T-helper 2 cell treated with Interferon-gamma antibody and Interleukin-4, amounts not matched to agents 5 μg/mL and 100 μg/mL, for 36 hours (primary cell): ENCODE measurements around the gene PNMT.

ENCODE experiments used
- DNase-seq: peaks from one replicate; pipeline ENCODE4 v3.0.0; 2021; ENCODE audit warnings: low spot score
- H3K27ac Mint-ChIP-seq: one replicate; pipeline ENCODE4 v1.8.0; 2021; ENCODE audit warnings: mild to moderate bottlenecking, mixed read lengths
- H3K27me3 Mint-ChIP-seq: one replicate; pipeline ENCODE4 v1.8.0; 2021; ENCODE audit warnings: low read depth, mixed read lengths
- H3K36me3 Mint-ChIP-seq: one replicate; pipeline ENCODE4 v1.8.0; 2021; ENCODE audit warnings: low read depth, mixed read lengths
- H3K4me1 Mint-ChIP-seq: one replicate; pipeline ENCODE4 v1.8.0; 2021; ENCODE audit warnings: low read depth, mixed read lengths
- H3K4me3 Mint-ChIP-seq: one replicate; pipeline ENCODE4 v1.8.0; 2022; ENCODE audit warnings: mild to moderate bottlenecking, moderate library complexity, mixed read lengths
- H3K9me3 Mint-ChIP-seq: one replicate; pipeline ENCODE4 v1.8.0; 2021; ENCODE audit warnings: mixed read lengths

The PNMT gene

GRCh38 chr17:39674702-39675389, 6.6 kb downstream of the PNMT start:
- peaks cover 13% of the 10 kb centered on the region for H3K36me3 Mint-ChIP-seq
- H3K27ac Mint-ChIP-seq, result no peak overlapping the region
- H3K4me1 Mint-ChIP-seq, result peaks cover 45% of the 10 kb centered on the region
- peaks cover 4% of the 10 kb centered on the region for H3K27me3 Mint-ChIP-seq
- no peak for DNase-seq
- H3K4me3 Mint-ChIP-seq, result no peak overlapping the region
- no peaks in the 10 kb centered on the region for H3K9me3 Mint-ChIP-seq

GRCh38 chr17:39675390-39676082, 7.3 kb downstream of the PNMT start:
- no peak for DNase-seq
- peak overlapping the region; percentile 43 for H3K4me3 Mint-ChIP-seq
- peaks cover 1% of the 10 kb centered on the region for H3K27me3 Mint-ChIP-seq
- peaks cover 13% of the 10 kb centered on the region for H3K36me3 Mint-ChIP-seq
- no peaks in the 10 kb centered on the region for H3K9me3 Mint-ChIP-seq
- peaks cover 47% of the 10 kb centered on the region for H3K4me1 Mint-ChIP-seq
- peak overlapping the region; percentile 79 for H3K27ac Mint-ChIP-seq

DNA sequence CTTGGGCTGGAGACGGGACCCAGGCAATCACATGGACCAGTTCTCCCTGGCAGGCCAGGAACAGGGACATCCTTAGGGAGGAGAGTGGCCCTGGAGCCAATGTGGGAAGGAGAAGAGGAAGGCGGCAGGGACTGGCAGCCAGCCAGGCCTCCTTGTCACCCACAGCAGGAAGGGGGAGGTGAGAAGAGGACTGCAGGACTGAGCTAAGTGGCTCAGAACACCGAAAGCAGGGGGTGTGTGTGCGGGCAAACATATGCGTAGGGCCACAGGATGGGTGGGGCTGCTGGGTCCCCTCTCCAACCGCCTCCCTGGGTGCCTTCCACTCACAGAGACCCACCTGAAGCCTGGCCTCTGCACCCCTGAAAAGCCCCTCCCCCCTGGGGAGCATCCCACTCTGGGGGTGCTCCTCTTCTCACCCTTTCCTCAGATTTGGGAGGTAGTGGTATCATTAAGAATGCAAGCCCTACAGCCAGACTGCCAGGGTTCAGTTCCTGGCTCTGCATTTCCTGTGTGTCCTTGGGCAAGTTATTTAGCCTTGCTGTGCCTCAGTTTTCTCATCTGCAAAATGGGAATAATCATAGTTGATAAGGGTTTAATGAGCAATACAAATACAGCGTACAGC, 8.1 kb downstream of the PNMT start:
- DNase-seq, result peak; percentile 38
- Mint-ChIP-seq H3K27me3 (no peaks in the 10 kb centered on the region), H3K27ac (peak overlapping the region; percentile 79), H3K4me3 (peak overlapping the region; percentile 43), H3K9me3 (no peaks in the 10 kb centered on the region), H3K4me1 (peaks cover 49% of the 10 kb centered on the region), H3K36me3 (peaks cover 13% of the 10 kb centered on the region)

DNA sequence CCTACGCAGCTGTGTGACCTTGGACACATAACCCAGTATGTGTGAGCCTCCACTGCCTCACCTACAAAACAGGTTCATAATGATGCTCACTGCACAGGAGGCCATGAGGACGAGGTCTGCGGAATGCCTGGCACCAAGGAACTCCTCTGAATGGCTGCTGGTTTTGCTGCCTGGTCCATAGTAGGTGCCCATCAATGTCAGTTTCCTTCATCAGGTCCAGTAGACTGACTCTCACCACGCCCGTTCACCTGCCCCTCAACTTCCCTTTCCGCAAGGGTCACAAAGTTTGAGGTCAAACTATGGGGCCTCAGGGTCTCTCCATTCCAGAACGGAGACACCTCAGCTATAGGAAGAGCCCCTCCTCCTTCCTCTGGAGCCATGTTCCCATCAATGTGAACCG, 8.8 kb downstream of the PNMT start:
- no peaks in the 10 kb centered on the region for H3K9me3 Mint-ChIP-seq
- H3K4me3 Mint-ChIP-seq, result no peak overlapping the region
- peaks cover 13% of the 10 kb centered on the region for H3K36me3 Mint-ChIP-seq
- no peaks in the 10 kb centered on the region for H3K27me3 Mint-ChIP-seq
- H3K27ac Mint-ChIP-seq, result peak overlapping the region; percentile 63
- H3K4me1 Mint-ChIP-seq, result peaks cover 46% of the 10 kb centered on the region
- DNase-seq, result no peak

- Mint-ChIP-seq H3K4me3 (no peak overlapping the region), H3K4me1 (peaks cover 46% of the 10 kb centered on the region), H3K9me3 (no peaks in the 10 kb centered on the region), H3K27ac (peak overlapping the region; percentile 63), H3K27me3 (no peaks in the 10 kb centered on the region), H3K36me3 (peaks cover 19% of the 10 kb centered on the region)
- no peak for DNase-seq
Measured at GRCh38 chr17:39677542-39678339, 9.5 kb downstream of the PNMT start.

DNA sequence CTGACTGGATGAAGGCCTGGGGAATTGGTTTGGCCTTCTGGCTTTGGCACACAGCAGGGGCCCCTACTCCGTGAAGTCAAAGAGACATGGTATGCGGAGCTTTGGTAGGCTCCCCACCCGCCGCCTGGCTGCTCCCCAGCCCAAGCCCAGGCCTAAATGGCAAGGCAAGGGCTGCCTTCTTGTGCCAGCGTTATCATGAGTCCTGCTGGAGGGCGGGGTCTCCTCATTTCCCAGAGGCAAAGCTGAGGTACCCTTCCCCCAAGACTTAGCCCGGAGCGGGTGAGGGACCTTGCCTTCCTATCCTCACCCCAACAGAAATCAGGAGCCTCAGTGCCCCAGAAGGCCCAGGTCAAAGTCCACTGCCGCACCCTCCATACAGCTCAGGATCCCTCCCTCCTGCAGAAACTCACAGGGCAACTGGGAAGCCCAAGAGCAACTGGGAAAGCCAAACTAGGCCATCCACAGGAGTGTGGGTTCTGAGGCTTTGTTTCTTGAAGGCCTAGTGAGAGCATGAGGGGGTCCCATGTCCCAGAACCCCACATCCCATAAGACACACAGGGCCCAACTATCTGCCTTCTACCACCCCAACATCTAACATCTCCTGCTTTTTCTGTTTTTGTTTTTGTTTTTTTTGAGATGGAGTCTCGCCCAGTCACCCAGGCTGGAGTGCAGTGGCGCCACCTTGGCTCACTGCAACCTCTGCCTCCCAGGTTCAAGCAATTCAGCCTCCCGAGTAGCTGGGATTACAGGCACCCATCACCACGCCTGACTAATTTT, 10.3 kb downstream of the PNMT start:
- peaks cover 46% of the 10 kb centered on the region for H3K4me1 Mint-ChIP-seq
- H3K27ac Mint-ChIP-seq, result peak overlapping the region; percentile 88

DNA sequence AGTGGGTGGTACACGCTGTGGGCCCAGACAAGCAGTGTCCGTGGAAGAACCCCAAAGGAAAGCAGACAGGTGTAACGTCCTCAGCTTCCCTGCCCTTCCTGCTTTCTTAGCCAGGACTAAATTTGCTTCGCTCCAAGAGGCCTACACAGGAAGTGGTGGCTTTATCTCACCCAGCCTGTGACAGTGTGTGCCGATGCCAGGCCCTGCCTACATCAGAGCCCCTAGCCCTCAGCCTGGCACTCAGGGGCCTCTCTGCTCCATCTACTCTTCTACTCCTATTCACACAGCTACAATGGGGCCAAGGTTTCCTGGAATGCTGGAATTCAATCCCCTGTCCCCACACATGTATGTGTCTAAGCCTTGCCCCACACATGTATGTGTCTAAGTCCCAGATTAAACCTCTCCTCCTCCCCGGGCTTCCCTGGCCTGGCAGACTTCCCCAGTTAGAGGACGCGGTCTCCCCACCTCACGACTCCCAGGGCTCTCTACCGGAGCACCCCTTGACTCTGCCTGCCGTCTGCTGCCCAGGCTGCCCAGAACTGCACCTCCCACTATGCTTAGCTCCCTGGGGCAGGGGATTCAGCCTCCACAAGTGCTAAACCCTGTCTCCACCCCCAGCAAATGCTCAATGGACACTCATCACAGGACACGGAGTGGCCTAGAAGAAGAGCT, 11.4 kb downstream of the PNMT start:
- Mint-ChIP-seq H3K27ac (peak overlapping the region; percentile 88), H3K9me3 (no peaks in the 10 kb centered on the region), H3K36me3 (peaks cover 27% of the 10 kb centered on the region), H3K27me3 (no peaks in the 10 kb centered on the region), H3K4me3 (peak overlapping the region; percentile 56), H3K4me1 (peaks cover 46% of the 10 kb centered on the region)
- DNase-seq, result peak; percentile 18

More for the DNA sequence above, 10.3 kb downstream of the PNMT start:
- no peak overlapping the region for H3K4me3 Mint-ChIP-seq
- H3K36me3 Mint-ChIP-seq, result peaks cover 25% of the 10 kb centered on the region
- H3K27me3 Mint-ChIP-seq, result no peaks in the 10 kb centered on the region
- DNase-seq, result no peak
- no peaks in the 10 kb centered on the region for H3K9me3 Mint-ChIP-seq

GRCh38 chr17:39683295-39683939, 15.2 kb downstream of the PNMT start:
- Mint-ChIP-seq H3K36me3 (peaks cover 30% of the 10 kb centered on the region), H3K27me3 (no peaks in the 10 kb centered on the region), H3K4me1 (peaks cover 33% of the 10 kb centered on the region), H3K9me3 (no peaks in the 10 kb centered on the region), H3K27ac (peak overlapping the region; percentile 24), H3K4me3 (no peak overlapping the region)
- no peak for DNase-seq

- Mint-ChIP-seq H3K4me1 (peaks cover 28% of the 10 kb centered on the region), H3K4me3 (no peak overlapping the region), H3K36me3 (peaks cover 21% of the 10 kb centered on the region), H3K27me3 (no peaks in the 10 kb centered on the region), H3K27ac (no peak overlapping the region), H3K9me3 (no peaks in the 10 kb centered on the region)
- DNase-seq, result no peak
Measured at GRCh38 chr17:39684369-39685192, 16.3 kb downstream of the PNMT start.

DNA sequence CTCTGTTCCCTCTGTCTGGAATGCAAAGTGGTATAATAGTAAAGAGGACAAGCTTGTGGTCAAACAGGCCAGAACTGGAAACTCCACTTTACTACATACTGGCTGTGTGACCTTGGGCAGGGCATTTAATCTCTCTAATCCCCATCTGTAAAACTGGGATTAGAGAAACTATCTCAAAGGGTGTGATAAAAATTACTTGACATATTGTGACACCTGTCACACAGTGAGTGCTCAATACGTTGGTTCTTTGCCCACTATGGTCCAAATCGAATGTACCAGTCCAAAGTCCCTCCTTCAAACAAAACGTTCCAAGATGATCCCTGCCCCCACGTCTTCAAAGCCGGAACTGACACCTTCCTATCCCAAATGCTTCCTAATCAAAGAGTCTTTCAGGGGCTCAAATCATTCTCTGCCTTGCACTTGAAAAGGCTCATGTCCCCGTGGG, 18.9 kb downstream of the PNMT start:
- DNase-seq, result no peak
- no peak overlapping the region for H3K27ac Mint-ChIP-seq
- peak overlapping the region; percentile 96 for H3K4me3 Mint-ChIP-seq
- no peaks in the 10 kb centered on the region for H3K9me3 Mint-ChIP-seq
- no peaks in the 10 kb centered on the region for H3K27me3 Mint-ChIP-seq
- H3K4me1 Mint-ChIP-seq, result peaks cover 21% of the 10 kb centered on the region
- H3K36me3 Mint-ChIP-seq, result peaks cover 19% of the 10 kb centered on the region

- Mint-ChIP-seq H3K27me3 (no peaks in the 10 kb centered on the region), H3K9me3 (no peaks in the 10 kb centered on the region), H3K27ac (peak within 1 kb of the TSS; percentile 95), H3K36me3 (peaks cover 13% of the 10 kb centered on the region), H3K4me1 (peaks cover 21% of the 10 kb centered on the region), H3K4me3 (peak within 1 kb of the TSS; percentile 96)
- DNase-seq, result peak; percentile 83
Measured at GRCh38 chr17:39687546-39688474, 19.6 kb downstream of the PNMT start, which contains the start of gene PGAP3. Gene PGAP3, minus strand, starts transcription at chr17:39688057. Its CDS starts 43 bp downstream, at chr17:39688014.
